ENCODE data around the gene COL25A1. TPM values are rescaled to one million over a fixed set of nuclear protein-coding genes. Genes with fewer than 3 reads are reported as not detected.

COL25A1 gene
- total RNA-seq, 2 donors from 2014 or later, result 0.05 to 0.14 TPM

- no peaks in the 10 kb centered on the region for H3K36me3 Mint-ChIP-seq (ENCODE audit: insufficient read depth in 2 of 2)
- ATAC-seq (replicated peaks in 1 of 2) (peak; percentile 76), DNase-seq (peak in 1 of 2 donors; percentile 12)
- no peak overlapping the region for H3K27ac Mint-ChIP-seq
- H3K9me3 Mint-ChIP-seq, result no peaks in the 10 kb centered on the region
- peak overlapping the region in 1 of 2 donors; percentile 35 for H3K4me3 Mint-ChIP-seq
- peaks cover 5% of the 10 kb centered on the region for H3K27me3 Mint-ChIP-seq (ENCODE audit: low read depth)
- peaks cover 18% of the 10 kb centered on the region for H3K4me1 Mint-ChIP-seq (ENCODE audit: low read depth)
Measured at GRCh38 chr4:108980455-108981239, 321.8 kb downstream of the COL25A1 start.

DNA sequence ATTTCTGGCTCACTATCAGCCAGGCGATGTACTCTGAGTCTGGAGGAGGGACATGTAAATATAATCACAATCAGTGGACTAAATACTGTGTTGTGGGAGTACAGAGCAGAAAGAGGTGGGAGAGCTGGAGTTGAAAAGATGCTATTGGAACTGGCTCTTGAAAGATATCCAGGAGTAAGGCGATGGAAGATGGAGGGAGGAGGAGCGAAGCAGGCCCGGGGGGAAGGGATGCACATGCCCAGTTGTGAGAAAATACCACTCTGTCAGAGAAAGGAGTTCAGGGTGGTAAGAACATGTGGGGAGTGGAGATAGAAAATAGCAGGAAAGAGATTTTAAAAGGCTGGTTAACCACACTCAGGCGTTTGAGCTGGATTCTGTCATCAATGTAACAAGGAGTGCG, 322.7 kb downstream of the COL25A1 start:
- ATAC-seq (replicated peaks in 1 of 2) (no peak), DNase-seq (no peak)
- Mint-ChIP-seq H3K4me3 (no peak overlapping the region), H3K27ac (peak overlapping the region; percentile 44), H3K4me1 (ENCODE audit: low read depth) (peaks cover 18% of the 10 kb centered on the region), H3K36me3 (ENCODE audit: insufficient read depth in 2 of 2) (no peaks in the 10 kb centered on the region), H3K9me3 (no peaks in the 10 kb centered on the region), H3K27me3 (ENCODE audit: low read depth) (peaks cover 5% of the 10 kb centered on the region)

DNA sequence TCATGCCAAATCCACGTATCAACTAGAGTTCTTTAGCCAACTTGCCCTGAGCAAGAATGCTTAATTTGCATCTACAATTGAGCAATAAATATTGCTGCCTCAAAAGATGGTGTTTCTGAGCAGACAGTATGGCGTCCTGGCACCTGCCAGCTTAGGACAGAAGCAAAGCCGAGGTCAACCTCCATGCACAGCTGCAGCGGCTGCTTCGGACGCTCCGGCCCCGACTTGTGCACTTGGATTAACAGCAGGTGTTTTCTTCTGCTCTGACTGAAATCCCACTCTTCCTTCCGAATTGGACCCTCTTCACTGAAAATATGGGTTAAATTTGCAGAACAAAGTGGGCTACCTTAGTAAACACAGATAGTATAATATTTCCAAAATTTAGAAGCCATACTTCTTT, 324.4 kb downstream of the COL25A1 start:
- Mint-ChIP-seq H3K9me3 (no peaks in the 10 kb centered on the region), H3K27ac (no peak overlapping the region), H3K4me1 (ENCODE audit: low read depth) (peaks cover 32% of the 10 kb centered on the region), H3K27me3 (ENCODE audit: low read depth) (peaks cover 5% of the 10 kb centered on the region), H3K36me3 (ENCODE audit: insufficient read depth in 2 of 2) (no peaks in the 10 kb centered on the region), H3K4me3 (no peak overlapping the region)
- ATAC-seq (replicated peaks in 1 of 2) (no peak), DNase-seq (no peak)

- peak in 1 of 2 donors; percentile 10 for DNase-seq
- H3K27ac Mint-ChIP-seq, result peak overlapping the region; percentile 64
- H3K27me3 Mint-ChIP-seq (ENCODE audit: low read depth), result no peaks in the 10 kb centered on the region
- H3K4me3 Mint-ChIP-seq, result peak overlapping the region; percentile 50 to 84
- peaks cover 34% of the 10 kb centered on the region for H3K4me1 Mint-ChIP-seq (ENCODE audit: low read depth)
- peaks cover 3 to 13% of the 10 kb centered on the region in 2 donors for H3K9me3 Mint-ChIP-seq
- peaks cover 4 to 5% of the 10 kb centered on the region in 2 donors for H3K36me3 Mint-ChIP-seq (ENCODE audit: insufficient read depth in 2 of 2)
- peak; percentile 92 to 95 for ATAC-seq (replicated peaks in 1 of 2)
Measured at GRCh38 chr4:108972613-108973283, 329.7 kb downstream of the COL25A1 start.

- Mint-ChIP-seq H3K36me3 (ENCODE audit: insufficient read depth in 2 of 2) (peaks cover 4 to 5% of the 10 kb centered on the region in 2 donors), H3K27ac (peak overlapping the region; percentile 0), H3K27me3 (ENCODE audit: low read depth) (no peaks in the 10 kb centered on the region), H3K4me1 (ENCODE audit: low read depth) (peaks cover 34% of the 10 kb centered on the region), H3K9me3 (peaks cover 3 to 13% of the 10 kb centered on the region in 2 donors), H3K4me3 (peak overlapping the region in 1 of 2 donors; percentile 14)
- ATAC-seq (replicated peaks in 1 of 2) (no peak), DNase-seq (no peak)
Measured at GRCh38 chr4:108971473-108971872, 331.0 kb downstream of the COL25A1 start.

GRCh38 chr4:108965472-108966076, 336.9 kb downstream of the COL25A1 start:
- peaks cover 0 to 7% of the 10 kb centered on the region in 2 donors for H3K9me3 Mint-ChIP-seq
- no peaks in the 10 kb centered on the region for H3K4me1 Mint-ChIP-seq (ENCODE audit: low read depth)
- peaks cover 0 to 2% of the 10 kb centered on the region in 2 donors for H3K36me3 Mint-ChIP-seq (ENCODE audit: insufficient read depth in 2 of 2)
- H3K27me3 Mint-ChIP-seq (ENCODE audit: low read depth), result no peaks in the 10 kb centered on the region
- no peak overlapping the region for H3K4me3 Mint-ChIP-seq
- H3K27ac Mint-ChIP-seq, result no peak overlapping the region
- DNase-seq, result no peak
- no peak for ATAC-seq (replicated peaks in 1 of 2)

DNA sequence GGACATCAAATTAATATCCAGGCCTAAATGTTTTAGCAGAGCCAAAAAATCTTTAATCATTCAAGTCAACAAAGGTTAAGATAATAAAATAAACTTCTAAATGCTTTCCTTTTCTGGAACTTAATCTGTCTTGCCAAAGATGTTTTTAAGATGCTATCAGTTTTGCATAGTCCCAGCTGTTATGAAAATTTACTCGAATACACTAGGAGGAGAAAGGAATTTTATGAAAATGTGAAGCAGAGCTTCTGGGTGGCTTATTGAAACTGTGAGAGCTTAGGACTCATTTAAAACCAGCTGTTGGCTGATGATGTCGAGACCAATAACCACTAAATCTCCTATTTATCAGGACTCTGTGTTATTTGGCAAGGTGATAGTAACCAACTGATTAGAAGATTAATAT, 337.4 kb downstream of the COL25A1 start:
- H3K4me3 Mint-ChIP-seq, result no peak overlapping the region
- H3K36me3 Mint-ChIP-seq (ENCODE audit: insufficient read depth in 2 of 2), result peaks cover 0 to 2% of the 10 kb centered on the region in 2 donors
- ATAC-seq (replicated peaks in 1 of 2) (no peak), DNase-seq (no peak)
- no peak overlapping the region for H3K27ac Mint-ChIP-seq
- H3K9me3 Mint-ChIP-seq, result peaks cover 0 to 7% of the 10 kb centered on the region in 2 donors
- H3K4me1 Mint-ChIP-seq (ENCODE audit: low read depth), result no peaks in the 10 kb centered on the region
- H3K27me3 Mint-ChIP-seq (ENCODE audit: low read depth), result no peaks in the 10 kb centered on the region

DNA sequence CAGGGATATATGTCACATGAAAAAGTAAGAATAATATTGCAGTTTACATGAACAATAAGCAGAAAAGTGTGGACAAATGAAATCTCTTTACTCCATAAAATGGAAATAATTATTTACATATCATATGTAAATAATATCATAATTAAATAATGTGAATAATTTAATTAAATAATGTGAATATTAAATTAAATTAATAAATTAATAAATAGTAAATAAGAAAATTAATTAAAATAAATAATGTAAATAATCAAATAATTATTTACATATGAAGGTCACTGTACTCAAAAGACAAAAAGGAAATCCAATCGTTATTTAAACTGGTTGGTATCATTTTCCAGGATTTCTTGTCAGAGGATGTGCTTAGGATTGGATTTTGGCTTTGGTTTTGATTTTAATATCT, 338.5 kb downstream of the COL25A1 start:
- no peaks in the 10 kb centered on the region for H3K27me3 Mint-ChIP-seq (ENCODE audit: low read depth)
- H3K4me1 Mint-ChIP-seq (ENCODE audit: low read depth), result no peaks in the 10 kb centered on the region
- no peak for ATAC-seq (replicated peaks in 1 of 2)
- DNase-seq, result no peak
- H3K27ac Mint-ChIP-seq, result no peak overlapping the region
- peaks cover 0 to 5% of the 10 kb centered on the region in 2 donors for H3K9me3 Mint-ChIP-seq
- H3K4me3 Mint-ChIP-seq, result no peak overlapping the region
- no peaks in the 10 kb centered on the region for H3K36me3 Mint-ChIP-seq (ENCODE audit: insufficient read depth in 2 of 2)

DNA sequence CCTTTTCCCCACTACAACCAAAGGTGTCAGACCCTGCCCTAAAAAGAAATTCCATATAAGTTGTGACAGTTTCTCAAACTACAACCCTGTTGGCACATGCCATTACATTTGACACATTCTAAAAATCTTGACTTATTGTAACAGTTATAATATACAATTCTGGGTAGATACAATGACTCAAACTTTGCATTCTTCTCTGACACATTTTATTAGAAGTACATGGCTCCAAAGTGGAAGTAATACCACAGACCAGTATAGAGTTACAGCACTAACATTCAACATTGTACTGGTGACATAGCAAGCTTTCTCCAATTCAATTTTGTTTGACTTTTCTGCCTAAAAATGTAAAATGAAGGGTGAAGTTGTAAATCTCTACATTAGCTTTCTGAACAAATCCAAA, 343.0 kb downstream of the COL25A1 start:
- H3K9me3 Mint-ChIP-seq, result no peaks in the 10 kb centered on the region
- H3K4me1 Mint-ChIP-seq (ENCODE audit: low read depth), result no peaks in the 10 kb centered on the region
- no peak for DNase-seq
- H3K4me3 Mint-ChIP-seq, result no peak overlapping the region
- no peak for ATAC-seq (replicated peaks in 1 of 2)
- H3K27me3 Mint-ChIP-seq (ENCODE audit: low read depth), result no peaks in the 10 kb centered on the region
- H3K36me3 Mint-ChIP-seq (ENCODE audit: insufficient read depth in 2 of 2), result no peaks in the 10 kb centered on the region
- no peak overlapping the region for H3K27ac Mint-ChIP-seq

DNA sequence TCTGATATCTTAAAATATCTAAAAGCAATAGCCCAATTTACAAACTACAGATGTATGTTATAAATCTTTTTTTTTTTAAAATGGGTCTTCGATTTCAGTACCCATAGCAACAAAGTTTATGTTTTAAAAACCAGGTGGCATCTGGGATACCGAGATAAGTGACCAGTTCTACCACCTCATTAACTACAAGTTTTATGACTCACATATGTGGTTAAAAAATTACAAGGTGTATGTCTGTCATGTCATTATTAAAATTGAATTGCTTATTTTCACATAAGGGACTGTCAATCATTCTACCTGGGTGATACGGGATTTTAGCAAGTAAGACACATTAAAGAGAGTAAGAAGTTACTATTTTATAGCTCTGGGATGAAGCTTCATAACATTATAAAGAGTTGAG, 347.6 kb downstream of the COL25A1 start:
- H3K9me3 Mint-ChIP-seq, result no peaks in the 10 kb centered on the region
- no peak overlapping the region for H3K27ac Mint-ChIP-seq
- no peak overlapping the region for H3K4me3 Mint-ChIP-seq
- ATAC-seq (replicated peaks in 1 of 2) (no peak), DNase-seq (no peak)
- no peaks in the 10 kb centered on the region for H3K36me3 Mint-ChIP-seq (ENCODE audit: insufficient read depth in 2 of 2)
- no peaks in the 10 kb centered on the region for H3K4me1 Mint-ChIP-seq (ENCODE audit: low read depth)
- no peaks in the 10 kb centered on the region for H3K27me3 Mint-ChIP-seq (ENCODE audit: low read depth)

DNA sequence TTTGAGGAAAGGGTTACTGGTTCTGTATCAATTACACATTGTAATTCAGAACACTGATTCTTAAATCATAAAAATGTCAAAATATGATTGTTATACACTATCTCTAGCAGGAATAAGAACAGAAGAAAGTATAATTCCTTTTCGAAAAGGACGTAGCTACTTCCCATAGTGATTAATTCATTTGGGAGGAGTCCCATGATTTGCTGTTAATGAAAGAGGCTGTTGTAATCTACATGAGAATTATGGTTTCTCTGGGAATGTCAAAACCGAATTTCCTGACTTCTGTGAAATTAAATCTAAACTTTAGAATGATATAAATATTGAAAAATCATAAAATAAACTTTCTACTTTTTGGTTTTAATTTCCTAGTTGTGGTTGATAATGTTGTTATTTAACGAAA, 348.5 kb downstream of the COL25A1 start:
- no peaks in the 10 kb centered on the region for H3K9me3 Mint-ChIP-seq
- no peak for DNase-seq
- no peaks in the 10 kb centered on the region for H3K4me1 Mint-ChIP-seq (ENCODE audit: low read depth)
- H3K27me3 Mint-ChIP-seq (ENCODE audit: low read depth), result no peaks in the 10 kb centered on the region
- no peak for ATAC-seq (replicated peaks in 1 of 2)
- no peak overlapping the region for H3K27ac Mint-ChIP-seq
- no peaks in the 10 kb centered on the region for H3K36me3 Mint-ChIP-seq (ENCODE audit: insufficient read depth in 2 of 2)
- H3K4me3 Mint-ChIP-seq, result no peak overlapping the region

DNA sequence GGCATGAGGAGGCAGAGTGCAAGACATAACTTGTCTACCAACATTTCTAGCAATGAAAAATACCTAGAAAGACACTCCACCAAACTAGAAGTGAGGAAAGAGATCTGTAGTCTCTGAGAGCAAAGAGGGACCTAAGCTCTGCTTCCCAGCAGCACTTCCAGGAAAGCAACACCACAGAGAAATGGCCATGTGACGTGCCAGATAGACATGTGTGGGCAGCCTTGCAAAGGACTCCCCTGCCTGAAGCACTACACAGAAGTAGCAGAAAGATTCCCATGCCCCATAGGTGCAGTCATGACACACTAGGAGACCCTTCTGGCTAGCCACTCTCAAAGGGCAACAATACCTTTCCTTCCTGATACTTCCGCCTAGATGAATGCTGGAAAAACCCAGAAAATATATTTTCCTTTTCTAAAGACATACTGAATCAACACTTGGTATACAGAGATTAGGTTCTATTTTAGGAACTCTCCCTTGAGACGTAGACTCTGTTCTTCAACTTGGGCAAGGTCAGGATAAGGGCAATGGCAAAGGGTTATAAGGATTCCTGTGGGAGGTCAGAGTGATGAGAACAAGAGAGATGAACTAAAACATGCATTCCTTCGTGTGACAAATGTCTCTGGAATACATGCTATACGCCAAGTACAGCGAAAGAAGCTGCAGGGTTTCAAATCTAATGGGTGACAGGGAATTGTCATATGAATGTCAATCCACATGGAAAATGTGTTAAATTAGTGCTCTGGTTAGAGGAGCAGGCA, 352.1 kb downstream of the COL25A1 start:
- H3K36me3 Mint-ChIP-seq (ENCODE audit: insufficient read depth in 2 of 2), result no peaks in the 10 kb centered on the region
- H3K4me3 Mint-ChIP-seq, result no peak overlapping the region
- DNase-seq (no peak), ATAC-seq (replicated peaks in 1 of 2) (no peak)
- H3K27me3 Mint-ChIP-seq (ENCODE audit: low read depth), result no peaks in the 10 kb centered on the region
- H3K27ac Mint-ChIP-seq, result no peak overlapping the region
- peaks cover 0 to 2% of the 10 kb centered on the region in 2 donors for H3K9me3 Mint-ChIP-seq
- peaks cover 9% of the 10 kb centered on the region for H3K4me1 Mint-ChIP-seq (ENCODE audit: low read depth)

DNA sequence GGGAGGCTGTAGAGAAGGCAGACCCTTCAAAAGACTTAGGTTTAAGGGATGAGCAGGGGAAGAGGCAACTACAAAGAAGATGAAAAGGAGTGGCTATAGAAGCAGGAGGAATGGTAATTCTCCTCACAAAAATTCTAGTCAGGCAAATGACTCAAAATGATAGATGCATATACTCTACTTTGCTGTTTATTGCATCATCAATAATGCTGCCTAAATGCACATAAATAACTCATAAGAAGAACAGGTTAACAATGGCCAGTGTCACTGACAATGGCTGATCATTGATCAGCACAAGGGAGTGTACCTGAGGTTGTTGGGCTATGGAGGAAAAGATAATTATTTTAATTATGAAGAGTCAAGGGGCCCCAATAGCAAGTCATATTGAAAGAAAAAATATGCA, 354.9 kb downstream of the COL25A1 start:
- Mint-ChIP-seq H3K27me3 (ENCODE audit: low read depth) (no peaks in the 10 kb centered on the region), H3K4me3 (no peak overlapping the region), H3K9me3 (peaks cover 0 to 2% of the 10 kb centered on the region in 2 donors), H3K36me3 (ENCODE audit: insufficient read depth in 2 of 2) (no peaks in the 10 kb centered on the region), H3K4me1 (ENCODE audit: low read depth) (peaks cover 9% of the 10 kb centered on the region), H3K27ac (peak overlapping the region; percentile 11)
- ATAC-seq (replicated peaks in 1 of 2) (peak; percentile 21 to 22), DNase-seq (no peak)
